Measurements from ENCODE around the gene ADORA1. TPM values are rescaled to one million over a fixed set of nuclear protein-coding genes. Genes with fewer than 3 reads are reported as not detected.

The ADORA1 gene
- total RNA-seq, 2 experiments from 2014 or later, result not detected

GRCh38 chr1:203152158-203153034, 24.9 kb downstream of the ADORA1 start:
- ChIA-PET CTCF (interaction anchor here (1.2 to 1.4 kb wide), 2 partner anchors 20 to 113 kb away, joined by 3 to 4 read pairs; no protein-coding TSS in a partner anchor), POLR2A (no interaction called here)
- Mint-ChIP-seq H3K27ac (no peak overlapping the region), H3K36me3 (ENCODE audit: low read depth) (no peaks in the 10 kb centered on the region), H3K4me1 (no peaks in the 10 kb centered on the region), H3K9me3 (no peaks in the 10 kb centered on the region), H3K4me3 (no peak overlapping the region), H3K27me3 (peaks cover 4% of the 10 kb centered on the region)
- no peak for DNase-seq

GRCh38 chr1:203153051-203153988, 25.8 kb downstream of the ADORA1 start:
- H3K9me3 Mint-ChIP-seq, result no peaks in the 10 kb centered on the region
- peaks cover 11% of the 10 kb centered on the region for H3K27me3 Mint-ChIP-seq
- H3K4me1 Mint-ChIP-seq, result no peaks in the 10 kb centered on the region
- POLR2A ChIA-PET, result no interaction called here
- no peak overlapping the region for H3K27ac Mint-ChIP-seq
- CTCF ChIA-PET, result no interaction called here
- no peak for DNase-seq
- no peaks in the 10 kb centered on the region for H3K36me3 Mint-ChIP-seq (ENCODE audit: low read depth)
- no peak overlapping the region for H3K4me3 Mint-ChIP-seq

- ChIA-PET POLR2A (no interaction called here), CTCF (interaction anchor here (0.6 to 1.1 kb wide), 2 partner anchors 26 to 161 kb away, joined by 3 read pairs; no protein-coding TSS in a partner anchor)
- no peak for DNase-seq
- Mint-ChIP-seq H3K4me1 (no peaks in the 10 kb centered on the region), H3K27ac (no peak overlapping the region), H3K9me3 (no peaks in the 10 kb centered on the region), H3K36me3 (ENCODE audit: low read depth) (no peaks in the 10 kb centered on the region), H3K27me3 (peaks cover 13% of the 10 kb centered on the region), H3K4me3 (no peak overlapping the region)
These were observed 26.7 kb downstream of the ADORA1 start for GRCh38 chr1:203153989-203154821.

- H3K36me3 Mint-ChIP-seq (ENCODE audit: low read depth), result no peaks in the 10 kb centered on the region
- no peak overlapping the region for H3K4me3 Mint-ChIP-seq
- peak overlapping the region; percentile 32 for H3K27ac Mint-ChIP-seq
- CTCF ChIA-PET, result no interaction called here
- no peaks in the 10 kb centered on the region for H3K9me3 Mint-ChIP-seq
- no peak for DNase-seq
- H3K4me1 Mint-ChIP-seq, result no peaks in the 10 kb centered on the region
- POLR2A ChIA-PET, result no interaction called here
- H3K27me3 Mint-ChIP-seq, result peaks cover 17% of the 10 kb centered on the region
These were observed 28.8 kb downstream of the ADORA1 start for GRCh38 chr1:203156280-203156679.

- ChIA-PET POLR2A (no interaction called here), CTCF (interaction anchor here (1.2 kb wide), 1 partner anchor 11 kb away, joined by 3 read pairs; no protein-coding TSS in a partner anchor)
- no peak for DNase-seq
- Mint-ChIP-seq H3K4me1 (no peaks in the 10 kb centered on the region), H3K4me3 (no peak overlapping the region), H3K27me3 (peaks cover 19% of the 10 kb centered on the region), H3K27ac (no peak overlapping the region), H3K36me3 (ENCODE audit: low read depth) (no peaks in the 10 kb centered on the region), H3K9me3 (no peaks in the 10 kb centered on the region)
These were observed 30.9 kb downstream of the ADORA1 start for GRCh38 chr1:203158423-203158822.

DNA sequence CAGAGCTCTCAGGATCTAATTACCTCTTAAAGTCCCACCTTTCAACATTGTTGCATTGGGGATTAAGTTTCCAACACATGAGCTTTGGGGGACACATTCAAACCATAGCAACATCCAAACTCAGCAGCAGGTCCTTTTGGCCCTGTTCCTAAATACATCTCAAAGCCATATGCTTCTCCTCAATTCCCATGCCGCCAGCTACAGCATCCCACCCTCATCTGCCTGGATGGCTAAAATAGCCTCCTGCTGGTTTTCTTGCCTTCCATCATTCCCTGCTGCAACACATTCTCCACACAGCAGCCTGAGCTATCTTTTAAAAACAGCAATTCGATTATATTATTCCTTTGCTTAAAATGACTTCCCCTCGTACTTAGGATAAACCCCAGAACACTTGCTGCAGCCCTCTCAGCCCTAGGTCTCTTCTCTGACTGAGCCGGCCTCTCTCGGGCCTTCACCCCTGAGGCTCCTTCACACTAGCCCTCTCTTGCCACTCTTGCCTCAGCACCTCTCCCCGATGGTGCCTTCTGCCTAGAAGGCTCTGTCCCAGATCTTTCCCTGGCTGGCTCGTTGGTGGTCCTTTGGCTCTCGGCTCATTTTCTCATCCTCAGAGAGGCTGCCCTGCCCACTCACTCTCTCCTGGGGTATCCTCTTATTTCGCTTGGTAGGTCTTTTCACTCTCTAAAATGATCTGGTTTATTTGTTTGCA, 31.6 kb downstream of the ADORA1 start:
- Mint-ChIP-seq H3K4me3 (no peak overlapping the region), H3K4me1 (no peaks in the 10 kb centered on the region), H3K27me3 (peaks cover 19% of the 10 kb centered on the region), H3K36me3 (ENCODE audit: low read depth) (no peaks in the 10 kb centered on the region), H3K27ac (no peak overlapping the region), H3K9me3 (no peaks in the 10 kb centered on the region)
- ChIA-PET CTCF (interaction anchor here (1.2 kb wide), 1 partner anchor 10 kb away, joined by 3 read pairs; no protein-coding TSS in a partner anchor), POLR2A (no interaction called here)
- no peak for DNase-seq

GRCh38 chr1:203159844-203160243, 32.3 kb downstream of the ADORA1 start:
- no peak for DNase-seq
- POLR2A ChIA-PET, result no interaction called here
- no peak overlapping the region for H3K27ac Mint-ChIP-seq
- peaks cover 19% of the 10 kb centered on the region for H3K27me3 Mint-ChIP-seq
- CTCF ChIA-PET, result no interaction called here
- no peak overlapping the region for H3K4me3 Mint-ChIP-seq
- no peaks in the 10 kb centered on the region for H3K9me3 Mint-ChIP-seq
- H3K4me1 Mint-ChIP-seq, result no peaks in the 10 kb centered on the region
- no peaks in the 10 kb centered on the region for H3K36me3 Mint-ChIP-seq (ENCODE audit: low read depth)

DNA sequence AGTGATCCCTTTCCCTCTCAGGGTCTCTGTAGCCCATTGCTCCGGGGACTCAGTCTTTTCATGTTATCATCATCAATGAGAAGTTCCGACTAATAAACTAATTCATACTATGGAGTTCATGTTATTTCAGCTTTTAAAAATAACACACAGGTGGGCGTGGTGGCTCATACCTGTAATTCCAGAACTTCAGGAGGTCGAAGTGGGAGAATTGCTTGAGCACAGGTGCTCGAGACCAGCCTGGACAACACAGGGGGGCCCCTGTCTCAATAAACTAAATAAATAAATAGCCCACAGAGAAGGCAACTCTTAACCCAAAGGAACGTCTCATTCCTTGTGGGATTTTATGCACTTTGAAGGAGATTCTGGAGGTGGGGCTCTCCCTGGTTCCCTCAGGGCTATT, 33.6 kb downstream of the ADORA1 start:
- POLR2A ChIA-PET, result no interaction called here
- no peak overlapping the region for H3K4me3 Mint-ChIP-seq
- H3K9me3 Mint-ChIP-seq, result no peaks in the 10 kb centered on the region
- no peak overlapping the region for H3K27ac Mint-ChIP-seq
- CTCF ChIA-PET, result interaction anchor here (0.6 to 1.0 kb wide), 2 partner anchors 11 to 19 kb away, joined by 3 read pairs; no protein-coding TSS in a partner anchor
- DNase-seq, result no peak
- H3K4me1 Mint-ChIP-seq, result no peaks in the 10 kb centered on the region
- H3K36me3 Mint-ChIP-seq (ENCODE audit: low read depth), result no peaks in the 10 kb centered on the region
- H3K27me3 Mint-ChIP-seq, result peaks cover 18% of the 10 kb centered on the region

DNA sequence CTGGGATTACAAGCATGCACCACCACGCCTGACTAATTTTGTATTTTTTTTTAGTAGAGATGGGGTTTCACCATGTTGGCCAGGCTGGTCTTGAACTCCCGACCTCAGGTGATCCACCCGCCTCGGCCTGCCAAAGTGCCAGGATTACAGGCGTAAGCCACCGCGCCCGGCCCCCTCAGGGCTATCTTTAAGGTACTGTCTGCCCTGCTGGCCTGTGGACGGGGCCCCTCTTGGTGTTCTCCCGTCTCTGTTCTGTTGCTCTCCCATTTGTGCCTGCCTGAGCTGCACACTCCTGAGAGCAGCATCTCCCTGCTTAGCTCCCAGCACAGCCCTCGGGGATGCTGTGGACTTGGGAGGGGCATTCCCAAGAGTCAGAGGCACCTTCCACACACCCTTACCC, 34.2 kb downstream of the ADORA1 start:
- H3K4me1 Mint-ChIP-seq, result no peaks in the 10 kb centered on the region
- H3K36me3 Mint-ChIP-seq (ENCODE audit: low read depth), result no peaks in the 10 kb centered on the region
- no peak for DNase-seq
- peaks cover 17% of the 10 kb centered on the region for H3K27me3 Mint-ChIP-seq
- H3K9me3 Mint-ChIP-seq, result no peaks in the 10 kb centered on the region
- H3K27ac Mint-ChIP-seq, result no peak overlapping the region
- CTCF ChIA-PET, result interaction anchor here (0.6 kb wide), 1 partner anchor 18 kb away, joined by 3 read pairs; no protein-coding TSS in a partner anchor
- H3K4me3 Mint-ChIP-seq, result no peak overlapping the region
- POLR2A ChIA-PET, result no interaction called here

DNA sequence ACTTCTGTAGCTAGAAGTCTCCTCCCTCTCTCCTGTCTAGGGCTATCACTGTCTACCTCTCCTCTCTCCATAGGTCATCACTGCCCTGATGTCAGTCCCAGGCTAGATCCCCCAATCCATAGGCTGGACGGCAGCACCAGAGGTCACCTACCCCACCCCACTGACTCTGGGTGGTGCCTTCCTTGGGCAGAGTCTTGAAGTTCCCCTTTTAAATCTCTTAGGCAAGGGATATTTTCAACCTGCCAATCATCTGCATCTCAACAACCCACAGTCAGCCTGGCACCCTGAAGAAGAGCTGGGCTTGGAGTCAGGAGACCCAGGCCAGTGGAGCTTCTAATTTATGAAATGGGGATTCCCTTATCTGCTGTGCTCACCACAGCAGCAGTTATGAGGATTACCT, 34.9 kb downstream of the ADORA1 start:
- Mint-ChIP-seq H3K4me3 (no peak overlapping the region), H3K27ac (no peak overlapping the region), H3K27me3 (peaks cover 15% of the 10 kb centered on the region), H3K36me3 (ENCODE audit: low read depth) (no peaks in the 10 kb centered on the region), H3K9me3 (no peaks in the 10 kb centered on the region), H3K4me1 (no peaks in the 10 kb centered on the region)
- DNase-seq, result no peak
- CTCF ChIA-PET, result no interaction called here
- POLR2A ChIA-PET, result no interaction called here

GRCh38 chr1:203163891-203164635, 36.5 kb downstream of the ADORA1 start:
- H3K27me3 Mint-ChIP-seq, result peaks cover 6% of the 10 kb centered on the region
- H3K4me3 Mint-ChIP-seq, result no peak overlapping the region
- H3K27ac Mint-ChIP-seq, result no peak overlapping the region
- no peaks in the 10 kb centered on the region for H3K36me3 Mint-ChIP-seq (ENCODE audit: low read depth)
- ChIA-PET CTCF (no interaction called here), POLR2A (no interaction called here)
- no peak for DNase-seq
- no peaks in the 10 kb centered on the region for H3K4me1 Mint-ChIP-seq
- H3K9me3 Mint-ChIP-seq, result no peaks in the 10 kb centered on the region

Data from activated CD4-positive, alpha-beta T cell treated with anti-CD3 and anti-CD28 coated beads, Interleukin-2, amount 10 ng/mL, durations not matched to agents 7 days and 5 days (primary cell).